ENCODE measurements around the gene ZNF451.

DNA sequence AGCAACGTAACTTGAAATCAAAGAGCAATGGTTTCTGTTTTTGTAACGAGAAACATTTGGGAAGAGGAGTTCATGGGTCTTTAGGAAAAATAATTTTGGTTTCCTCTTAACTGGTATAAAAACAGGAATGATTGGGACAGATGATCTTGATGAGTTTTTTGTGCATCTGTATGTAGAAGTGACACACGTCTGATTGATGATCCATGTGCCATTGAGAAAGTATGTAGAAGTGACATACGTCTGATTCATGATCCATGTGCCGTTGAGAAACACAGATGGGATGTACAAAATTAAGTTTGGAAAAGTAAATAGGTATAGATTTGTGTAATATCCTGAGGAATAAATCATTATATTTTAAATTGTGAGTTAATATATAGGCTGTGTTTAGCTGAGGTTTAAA lies 41.4 kb upstream of the ZNF451 start:
- TF ChIP-seq EZH2 (IDR thresholded peaks at IDR 0.05; ENCODE audit: insufficient read depth, poor library complexity, severe bottlenecking) (no peak), EZH2phosphoT487 (IDR thresholded peaks at IDR 0.05; ENCODE audit: insufficient read depth, low read depth) (no peak)
